ENCODE data around the gene H1-8. TPM values are rescaled to one million over a fixed set of nuclear protein-coding genes. Genes with fewer than 3 reads are reported as not detected.
A peak's percentile ranks its signal among the peaks of the same experiment; 100 is the strongest.
"Not testable (repeated sequence)": the region's sequence is repeated elsewhere in the genome, so short reads cannot be mapped to it uniquely, and the experiment has no call there.

Gene H1-8
- total RNA-seq, 2 experiments from 2014 or later: not detected

DNA sequence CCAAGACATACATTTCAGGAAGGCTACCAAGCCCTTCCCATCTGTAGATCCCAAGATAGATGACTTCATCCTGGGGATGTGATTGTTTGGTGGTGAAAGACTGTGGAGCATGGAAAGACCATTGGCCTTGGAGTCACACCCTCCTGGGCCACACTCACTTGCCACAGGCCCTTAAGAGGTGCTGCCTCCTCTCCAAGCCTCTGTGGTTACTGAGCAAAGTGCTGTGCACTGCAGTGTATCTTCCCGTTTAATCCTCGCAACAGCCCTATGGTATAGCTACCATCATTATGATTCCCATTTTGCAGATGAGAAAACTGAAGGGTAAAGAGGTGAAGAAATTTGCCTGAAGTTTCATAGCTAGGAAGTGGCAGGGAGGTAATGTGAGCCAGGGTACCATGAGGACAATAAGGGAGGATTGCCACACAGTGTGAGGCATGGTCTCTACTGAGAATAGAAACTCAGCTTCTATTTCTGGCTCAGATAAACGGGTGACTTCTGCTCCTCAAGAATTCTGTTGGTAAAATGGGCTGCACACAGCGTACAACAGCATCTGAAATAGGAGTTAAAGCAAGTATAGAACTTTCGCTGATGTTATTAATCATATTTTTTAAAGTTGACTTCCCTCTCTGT lies 38.4 kb upstream of the H1-8 start:
- POLR2A ChIA-PET: no interaction called here
- DNase-seq (no peak), ATAC-seq (ENCODE audit: low read depth) (no peak)
- Mint-ChIP-seq H3K4me1 (no peaks in the 10 kb centered on the region), H3K36me3 (peaks cover 4% of the 10 kb centered on the region), H3K4me3 (no peak overlapping the region), H3K27me3 (no peaks in the 10 kb centered on the region), H3K27ac (no peak overlapping the region), H3K9me3 (no peaks in the 10 kb centered on the region)

DNA sequence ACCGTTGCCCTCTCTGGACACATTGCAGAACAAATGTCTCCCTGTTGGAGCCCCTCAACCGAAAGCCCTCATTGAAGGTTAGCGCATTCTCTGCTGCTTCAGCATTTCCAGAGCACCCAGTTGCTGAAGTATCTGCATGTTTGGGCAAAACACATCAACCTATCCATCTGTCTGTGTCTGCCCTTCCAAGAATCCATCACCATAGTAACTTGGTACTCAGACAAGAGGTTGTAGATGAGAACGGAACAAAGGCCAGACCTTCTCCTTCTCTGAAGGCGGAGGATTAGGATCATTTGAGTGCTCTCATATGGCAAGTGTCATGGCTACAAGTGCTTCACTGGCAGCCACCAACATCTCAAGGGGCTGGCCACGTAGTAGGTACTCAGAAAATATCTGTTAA lies 37.6 kb upstream of the H1-8 start:
- DNase-seq (no peak), ATAC-seq (ENCODE audit: low read depth) (no peak)
- H3K27ac Mint-ChIP-seq: no peak overlapping the region
- H3K4me1 Mint-ChIP-seq: no peaks in the 10 kb centered on the region
- no peaks in the 10 kb centered on the region for H3K27me3 Mint-ChIP-seq
- no peak overlapping the region for H3K4me3 Mint-ChIP-seq
- peaks cover 4% of the 10 kb centered on the region for H3K36me3 Mint-ChIP-seq
- POLR2A ChIA-PET: no interaction called here
- no peaks in the 10 kb centered on the region for H3K9me3 Mint-ChIP-seq

DNA sequence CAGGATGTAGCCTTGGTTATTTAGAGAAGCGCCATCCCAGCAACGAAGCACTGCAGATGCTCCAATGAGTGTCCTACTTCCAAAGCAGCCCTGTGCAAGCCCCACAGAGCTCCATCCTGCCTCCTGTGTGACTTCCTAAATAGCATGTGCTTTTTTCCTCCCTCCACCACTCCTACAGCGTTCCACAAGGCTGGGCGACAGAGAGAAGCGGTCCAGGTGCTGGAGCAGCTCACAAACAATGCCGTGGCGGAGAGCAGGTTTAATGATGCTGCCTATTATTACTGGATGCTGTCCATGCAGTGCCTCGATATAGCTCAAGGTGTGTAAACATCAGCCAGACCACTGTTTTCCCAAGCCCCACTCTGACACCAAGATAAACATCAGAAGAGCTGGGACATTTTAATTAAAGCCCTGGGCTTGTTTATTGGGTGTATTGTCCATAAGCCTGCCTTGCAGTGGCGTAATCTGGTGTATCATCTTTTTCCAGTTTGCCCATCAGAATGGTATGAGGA lies 36.7 kb upstream of the H1-8 start:
- POLR2A ChIA-PET: no interaction called here

DNA sequence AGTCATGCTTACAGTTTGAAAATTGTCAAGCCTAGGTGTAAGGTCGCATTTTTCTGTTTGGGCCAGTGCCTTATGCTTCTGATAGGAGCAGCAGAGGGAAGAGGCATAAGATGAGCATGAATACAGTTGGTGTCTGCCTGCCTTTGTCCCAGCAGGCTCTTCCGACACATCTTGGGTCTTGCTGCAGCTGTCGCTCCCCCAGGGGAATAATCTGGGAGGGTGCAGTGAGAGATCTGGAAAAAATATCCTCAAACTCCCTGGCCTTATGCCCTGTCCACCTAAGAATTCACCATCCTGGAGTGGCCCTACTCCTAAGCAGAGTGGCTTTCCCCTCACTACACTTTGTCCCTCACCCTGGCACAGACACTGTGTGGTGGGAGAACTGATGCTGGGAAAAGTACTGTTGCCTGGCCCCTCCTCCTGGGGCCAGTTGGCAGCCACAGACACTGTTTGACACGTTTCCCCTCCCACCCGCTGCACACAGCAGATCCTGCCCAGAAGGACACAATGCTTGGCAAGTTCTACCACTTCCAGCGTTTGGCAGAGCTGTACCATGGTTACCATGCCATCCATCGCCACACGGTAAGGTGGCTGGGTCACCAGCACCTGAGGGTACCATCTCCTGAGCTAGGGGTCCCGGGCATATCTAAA lies 35.7 kb upstream of the H1-8 start:
- H3K9me3 Mint-ChIP-seq: no peaks in the 10 kb centered on the region
- peaks cover 2% of the 10 kb centered on the region for H3K36me3 Mint-ChIP-seq
- H3K4me1 Mint-ChIP-seq: peaks cover 12% of the 10 kb centered on the region
- DNase-seq (no peak), ATAC-seq (ENCODE audit: low read depth) (no peak)
- H3K27ac Mint-ChIP-seq: peak overlapping the region; percentile 6
- H3K4me3 Mint-ChIP-seq: no peak overlapping the region
- POLR2A ChIA-PET: no interaction called here
- H3K27me3 Mint-ChIP-seq: no peaks in the 10 kb centered on the region

More for the DNA sequence above, 36.7 kb upstream of the H1-8 start:
- no peak for ATAC-seq (ENCODE audit: low read depth)
- peaks cover 2% of the 10 kb centered on the region for H3K36me3 Mint-ChIP-seq
- H3K27me3 Mint-ChIP-seq: no peaks in the 10 kb centered on the region
- no peak overlapping the region for H3K4me3 Mint-ChIP-seq
- H3K9me3 Mint-ChIP-seq: no peaks in the 10 kb centered on the region
- H3K4me1 Mint-ChIP-seq: peaks cover 8% of the 10 kb centered on the region
- DNase-seq: no peak
- H3K27ac Mint-ChIP-seq: no peak overlapping the region

DNA sequence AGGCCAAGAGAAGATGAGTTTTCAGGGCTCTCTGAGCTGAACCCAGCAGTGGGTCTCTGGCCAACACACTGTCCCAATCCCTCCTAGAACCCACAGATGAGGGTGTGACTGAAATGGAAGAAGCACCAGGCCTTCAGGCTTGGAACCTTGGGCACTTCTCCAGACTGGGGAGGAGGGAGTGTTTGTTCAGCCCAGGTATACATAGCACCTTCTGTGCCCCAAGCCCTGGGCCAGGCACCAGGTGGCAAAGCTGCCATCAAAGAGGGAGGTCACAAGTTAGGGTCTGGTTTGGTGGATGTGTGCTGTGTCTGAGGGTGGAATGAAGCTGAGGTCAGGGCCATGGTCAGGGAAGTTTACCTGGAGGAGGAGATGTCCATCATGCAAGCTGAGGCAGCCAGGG lies 30.4 kb upstream of the H1-8 start:
- H3K27ac Mint-ChIP-seq: no peak overlapping the region
- DNase-seq: no peak
- no peak for ATAC-seq (ENCODE audit: low read depth)
- H3K27me3 Mint-ChIP-seq: no peaks in the 10 kb centered on the region
- no peak overlapping the region for H3K4me3 Mint-ChIP-seq
- peaks cover 9% of the 10 kb centered on the region for H3K36me3 Mint-ChIP-seq
- peaks cover 12% of the 10 kb centered on the region for H3K4me1 Mint-ChIP-seq
- POLR2A ChIA-PET: no interaction called here
- no peaks in the 10 kb centered on the region for H3K9me3 Mint-ChIP-seq

DNA sequence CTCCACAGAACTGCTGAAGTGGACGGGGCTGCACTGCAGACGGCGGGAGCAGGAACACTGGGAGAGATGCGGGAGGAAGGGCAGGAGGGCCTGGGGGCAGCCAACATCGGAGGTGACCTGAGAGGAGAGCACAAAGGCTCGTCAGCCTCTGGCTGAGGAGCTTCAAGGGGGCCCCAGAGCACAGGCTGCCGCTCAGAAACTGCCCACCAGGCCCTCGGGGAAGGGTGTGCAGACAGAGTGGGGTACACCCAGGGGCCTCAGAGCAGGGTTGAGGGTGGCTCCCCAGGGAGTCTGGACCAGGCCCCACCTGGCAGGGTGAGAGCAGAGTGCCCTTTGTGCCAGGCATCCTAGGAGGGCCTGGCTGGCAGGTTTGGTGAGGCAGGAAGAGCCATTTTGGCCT lies 29.3 kb upstream of the H1-8 start:
- Mint-ChIP-seq H3K9me3 (no peaks in the 10 kb centered on the region), H3K27ac (no peak overlapping the region), H3K4me3 (no peak overlapping the region), H3K4me1 (peaks cover 12% of the 10 kb centered on the region), H3K27me3 (no peaks in the 10 kb centered on the region), H3K36me3 (peaks cover 9% of the 10 kb centered on the region)
- POLR2A ChIA-PET: no interaction called here
- DNase-seq (no peak), ATAC-seq (ENCODE audit: low read depth) (no peak)

DNA sequence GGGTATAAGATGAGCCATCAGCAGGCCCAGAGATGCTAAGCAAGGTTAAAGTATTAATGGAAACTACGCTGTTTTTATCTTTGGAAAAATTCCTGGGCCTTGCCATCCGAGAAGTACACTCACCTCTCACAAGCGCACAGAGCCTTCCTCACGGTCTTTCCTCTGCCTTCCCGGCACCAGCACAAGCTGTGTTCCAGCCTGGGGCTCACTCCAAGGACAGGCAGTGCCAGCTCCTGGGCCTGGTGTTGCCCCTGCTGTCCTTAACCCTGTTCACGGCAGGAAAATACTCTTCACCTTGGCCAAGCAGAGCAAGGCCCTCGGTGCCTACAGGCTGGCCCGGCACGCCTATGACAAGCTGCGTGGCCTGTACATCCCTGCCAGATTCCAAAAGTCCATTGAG lies 28.9 kb upstream of the H1-8 start:
- peaks cover 12% of the 10 kb centered on the region for H3K4me1 Mint-ChIP-seq
- DNase-seq: no peak
- no peaks in the 10 kb centered on the region for H3K9me3 Mint-ChIP-seq
- H3K27me3 Mint-ChIP-seq: no peaks in the 10 kb centered on the region
- no peak overlapping the region for H3K27ac Mint-ChIP-seq
- ATAC-seq (ENCODE audit: low read depth): no peak
- H3K36me3 Mint-ChIP-seq: peaks cover 9% of the 10 kb centered on the region
- H3K4me3 Mint-ChIP-seq: no peak overlapping the region
- POLR2A ChIA-PET: no interaction called here

DNA sequence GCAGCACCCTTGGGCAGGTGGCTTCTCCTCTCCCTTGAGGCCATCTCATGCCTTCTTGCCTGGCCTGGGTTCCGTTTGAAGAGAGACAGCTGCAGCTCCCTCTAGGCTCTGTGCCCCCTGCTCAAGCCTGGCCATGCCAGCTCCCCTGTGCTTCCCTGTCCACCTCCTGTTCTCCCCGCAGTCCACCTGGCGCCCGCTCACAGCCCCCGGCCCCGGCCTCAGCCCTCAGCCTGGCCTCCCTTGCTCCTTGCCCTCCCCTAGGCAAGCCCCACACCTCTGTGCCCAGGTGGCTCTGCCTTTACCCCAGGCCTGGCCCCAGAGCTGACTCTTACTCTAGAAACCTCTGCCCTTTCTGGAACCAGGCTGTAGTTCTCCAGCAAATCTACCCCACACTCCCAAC lies 28.4 kb upstream of the H1-8 start:
- ATAC-seq (ENCODE audit: low read depth) (no peak), DNase-seq (no peak)
- Mint-ChIP-seq H3K36me3 (peaks cover 9% of the 10 kb centered on the region), H3K27ac (no peak overlapping the region), H3K27me3 (no peaks in the 10 kb centered on the region), H3K4me3 (no peak overlapping the region), H3K9me3 (no peaks in the 10 kb centered on the region), H3K4me1 (peaks cover 12% of the 10 kb centered on the region)
- POLR2A ChIA-PET: no interaction called here

DNA sequence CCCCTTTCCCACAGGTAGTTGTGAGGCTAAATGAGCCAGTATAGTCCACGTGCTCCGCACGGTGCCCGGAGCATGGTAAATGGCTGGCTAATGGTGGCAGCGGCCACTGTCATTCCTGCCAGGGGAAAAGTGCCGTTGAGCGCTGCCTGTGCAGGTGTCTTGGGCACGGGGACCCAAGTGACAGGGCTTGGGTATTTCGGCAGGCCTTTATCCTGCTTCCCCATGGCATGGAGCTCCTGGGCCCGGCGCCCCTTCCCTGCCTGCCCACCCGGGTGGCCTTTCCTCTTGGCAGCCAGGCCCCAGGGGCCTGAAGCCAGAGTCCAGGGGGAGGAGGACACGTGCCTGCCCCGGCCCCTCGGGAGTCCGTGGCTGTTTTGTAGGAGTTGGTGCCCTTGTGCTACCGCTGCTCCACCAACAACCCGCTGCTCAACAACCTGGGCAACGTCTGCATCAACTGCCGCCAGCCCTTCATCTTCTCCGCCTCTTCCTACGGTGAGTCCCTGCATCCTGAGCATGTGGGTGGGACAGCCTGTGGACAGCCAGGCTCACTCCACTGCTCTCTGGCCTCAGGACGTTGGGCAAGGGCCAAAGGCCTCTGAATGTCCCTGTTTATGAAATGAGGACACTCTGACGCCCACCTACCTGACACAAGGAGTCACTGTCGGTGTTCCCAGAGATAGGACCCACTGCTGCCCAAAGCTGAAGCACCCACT lies 27.7 kb upstream of the H1-8 start:
- H3K27ac Mint-ChIP-seq; ATAC-seq (ENCODE audit: low read depth); DNase-seq; H3K9me3 Mint-ChIP-seq; H3K27me3 Mint-ChIP-seq; H3K4me3 Mint-ChIP-seq; H3K36me3 Mint-ChIP-seq; POLR2A ChIA-PET: not testable (repeated sequence)
- peaks cover 12% of the 10 kb centered on the region for H3K4me1 Mint-ChIP-seq

DNA sequence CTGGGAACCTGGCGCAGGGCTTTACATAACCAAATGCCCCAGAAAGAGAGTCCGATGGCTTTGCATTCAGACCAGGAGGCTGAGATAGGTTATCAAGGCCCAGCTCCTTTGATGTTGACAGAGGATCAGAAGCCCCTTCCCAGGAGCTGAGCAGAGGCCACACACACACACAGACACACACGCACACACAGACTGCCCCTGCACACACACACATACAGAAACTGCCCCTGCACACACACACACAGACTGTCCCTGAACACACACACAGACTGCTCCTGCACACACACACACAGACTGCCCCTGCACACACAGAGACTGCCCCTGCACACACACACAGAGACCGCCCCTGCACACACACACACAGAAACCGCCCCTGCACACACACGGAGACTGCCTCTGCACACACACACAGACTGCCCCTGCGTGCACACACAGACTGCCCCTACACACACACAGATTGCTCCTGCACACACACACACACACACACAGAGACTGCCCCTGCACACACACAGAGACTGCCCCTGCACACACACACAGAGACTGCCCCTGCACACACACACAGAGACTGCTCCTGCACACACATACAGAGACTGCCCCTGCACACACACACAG lies 27.0 kb upstream of the H1-8 start:
- H3K27me3 Mint-ChIP-seq; H3K27ac Mint-ChIP-seq; H3K9me3 Mint-ChIP-seq; H3K4me1 Mint-ChIP-seq; DNase-seq; H3K36me3 Mint-ChIP-seq; POLR2A ChIA-PET; H3K4me3 Mint-ChIP-seq; ATAC-seq (ENCODE audit: low read depth): not testable (repeated sequence)

DNA sequence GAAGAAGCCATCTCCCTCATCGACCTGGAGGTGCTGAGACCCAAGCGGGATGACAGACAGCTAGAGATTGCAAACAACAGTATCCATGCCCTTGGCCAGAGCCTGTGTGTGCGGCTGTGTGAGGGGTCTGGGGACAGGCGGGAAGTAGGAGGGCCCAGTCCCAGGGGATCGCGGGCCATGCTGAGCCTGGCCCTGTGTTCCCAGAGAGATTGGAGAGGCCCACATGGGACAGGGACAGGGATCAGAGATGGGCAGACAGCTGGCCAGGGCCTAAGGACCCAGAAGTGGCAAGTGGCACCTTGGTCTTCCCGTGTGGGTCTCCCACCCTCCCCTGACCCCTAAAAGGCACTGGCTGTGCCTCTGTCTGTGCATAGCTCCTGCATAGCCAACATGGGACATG lies 25.5 kb upstream of the H1-8 start:
- Mint-ChIP-seq H3K9me3 (no peaks in the 10 kb centered on the region), H3K27ac (no peak overlapping the region), H3K36me3 (peaks cover 9% of the 10 kb centered on the region), H3K4me3 (no peak overlapping the region), H3K27me3 (no peaks in the 10 kb centered on the region), H3K4me1 (no peaks in the 10 kb centered on the region)
- ATAC-seq (ENCODE audit: low read depth): no peak
- POLR2A ChIA-PET: no interaction called here
- no peak for DNase-seq

DNA sequence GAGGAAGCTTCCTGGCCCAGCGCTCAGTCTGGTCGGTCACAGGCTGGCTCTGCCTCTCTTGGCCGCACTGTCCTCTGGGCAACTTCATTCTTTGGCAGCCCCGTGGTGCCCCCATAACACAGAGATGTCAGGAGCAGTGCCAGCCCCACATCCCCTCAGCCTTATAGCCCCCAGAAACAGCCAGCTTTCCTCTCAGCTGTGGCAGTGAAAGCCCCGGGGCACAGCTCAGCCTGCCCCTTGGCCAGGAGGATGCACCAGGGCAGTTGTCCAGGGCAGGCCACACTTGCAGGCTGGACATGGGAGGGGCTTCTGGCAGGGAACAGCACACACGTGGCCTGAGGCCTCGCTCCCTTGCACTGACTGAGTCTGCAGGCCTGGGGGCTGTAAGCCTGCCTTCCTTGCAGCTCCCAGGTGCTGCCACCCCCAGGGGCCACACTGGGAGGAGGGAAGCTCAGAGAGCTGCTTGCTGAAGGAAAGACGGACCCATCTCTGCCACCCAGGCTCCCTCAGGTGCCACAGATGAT lies 24.9 kb upstream of the H1-8 start:
- H3K27me3 Mint-ChIP-seq: no peaks in the 10 kb centered on the region
- ATAC-seq (ENCODE audit: low read depth): no peak
- POLR2A ChIA-PET: no interaction called here
- DNase-seq: no peak
- no peak overlapping the region for H3K4me3 Mint-ChIP-seq
- no peaks in the 10 kb centered on the region for H3K9me3 Mint-ChIP-seq
- peaks cover 9% of the 10 kb centered on the region for H3K36me3 Mint-ChIP-seq
- H3K27ac Mint-ChIP-seq: no peak overlapping the region
- H3K4me1 Mint-ChIP-seq: no peaks in the 10 kb centered on the region

DNA sequence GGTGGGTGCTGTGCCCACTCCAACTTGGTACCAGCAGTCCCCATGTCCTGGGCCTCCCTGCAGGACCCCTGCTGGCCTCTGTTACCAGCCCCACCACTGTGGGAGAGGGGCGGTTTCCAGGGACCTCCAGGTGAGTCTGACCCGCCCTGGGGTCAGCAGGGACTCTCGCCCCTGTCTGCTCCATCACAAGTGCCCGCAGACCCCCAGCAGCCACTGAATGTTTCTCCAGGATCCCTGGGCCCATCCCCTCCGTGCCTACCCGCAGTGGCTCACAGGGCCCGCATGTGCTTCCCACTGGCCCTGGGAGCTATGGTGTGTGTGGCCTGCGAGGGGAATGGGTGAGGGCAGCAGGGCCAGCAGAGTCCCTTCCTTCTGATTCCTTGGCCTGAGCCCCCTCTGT lies 24.4 kb upstream of the H1-8 start:
- H3K4me1 Mint-ChIP-seq: no peaks in the 10 kb centered on the region
- ATAC-seq (ENCODE audit: low read depth) (no peak), DNase-seq (no peak)
- H3K4me3 Mint-ChIP-seq: no peak overlapping the region
- no peaks in the 10 kb centered on the region for H3K27me3 Mint-ChIP-seq
- peaks cover 9% of the 10 kb centered on the region for H3K36me3 Mint-ChIP-seq
- no peaks in the 10 kb centered on the region for H3K9me3 Mint-ChIP-seq
- H3K27ac Mint-ChIP-seq: no peak overlapping the region
- POLR2A ChIA-PET: no interaction called here

All from activated naive CD8-positive, alpha-beta T cell treated with anti-CD3 and anti-CD28 coated beads, Interleukin-2, amount 10 ng/mL, durations not matched to agents 7 days and 5 days (primary cell).